H1 (cell line): ENCODE data around the gene ZFP36L2. TPM values are rescaled to one million over a fixed set of nuclear protein-coding genes. Genes with fewer than 3 reads are reported as not detected.

Source experiments
- CTCF ChIA-PET: fragments of 300-600 bp; sonication (Branson Sonifier 250); formaldehyde crosslinking; loops from one replicate; lab custom pipeline; 2021; ENCODE audit not compliant: partially characterized antibody; lab: Charles Lee
- POLR2A ChIA-PET: fragments of 300-600 bp; sonication (Branson Sonifier 250); formaldehyde crosslinking; loops from one replicate; lab custom pipeline; 2021; ENCODE audit warnings: inconsistent platforms; ENCODE audit not compliant: partially characterized antibody; lab: Charles Lee
- DNase-seq, 2 experiments: peaks; one replicate each; pipeline versions ENCODE4 v3.0.0 to v3.0.0-alpha.2; 2010 to 2022; ENCODE audit warnings: low spot score in 2 of 2, low read depth in 1 of 2, mixed read lengths in 1 of 2
- FAIRE-seq: peaks from 2 replicates; lab custom pipeline; 2011; peaks lifted over from hg19 to GRCh38; lab: Jason Lieb, UNC
- H2AFZ ChIP-seq: 2 replicates; pipeline ENCODE4 v1.8.1; 2012; ENCODE audit warnings: low read length, inconsistent platforms
- H2AK5ac ChIP-seq: 2 replicates; pipeline ENCODE4 v1.6.1; 2013; ENCODE audit warnings: low read depth, low read length
- H2BK120ac ChIP-seq: replicated peaks from 2 replicates; pipeline ENCODE3; 2013; ENCODE audit warnings: low read depth, low read length, inconsistent platforms
- H2BK12ac ChIP-seq: 2 replicates; pipeline ENCODE4 v1.6.1; 2013; ENCODE audit warnings: low read depth, low read length
- H2BK15ac ChIP-seq: 2 replicates; pipeline ENCODE4 v1.6.1; 2013; ENCODE audit warnings: low read length
- H2BK20ac ChIP-seq: 2 replicates; pipeline ENCODE4 v1.6.1; 2013; ENCODE audit warnings: low read length
- H2BK5ac ChIP-seq: 2 replicates; pipeline ENCODE4 v1.6.1; 2013; ENCODE audit warnings: low read depth, low read length
- H3K14ac ChIP-seq: 2 replicates; pipeline ENCODE4 v1.6.1; 2013; ENCODE audit warnings: inconsistent platforms; ENCODE audit not compliant: insufficient read length
- H3K18ac ChIP-seq: 2 replicates; pipeline ENCODE4 v1.6.1; 2013; ENCODE audit warnings: low read length; ENCODE audit errors: extremely low read depth
- H3K23ac ChIP-seq: 2 replicates; pipeline ENCODE4 v1.6.1; 2013; ENCODE audit warnings: inconsistent platforms; ENCODE audit not compliant: insufficient read length
- H3K23me2 ChIP-seq: 2 replicates; pipeline ENCODE4 v1.6.1; 2013; ENCODE audit warnings: low read depth, low read length
- H3K27ac ChIP-seq: 2 replicates; pipeline ENCODE4 v1.6.1; 2011; ENCODE audit warnings: low read depth, low read length, inconsistent platforms
- H3K27me3 ChIP-seq, 4 experiments: replicated peaks in 1 of 4; 1 replicate in 1 of 4; 2 replicates in 3 of 4; pipeline versions ENCODE4 v1.6.1 to v1.8.1; 2011 to 2013; ENCODE audit warnings: low read length in 3 of 4, mild to moderate bottlenecking in 3 of 4, inconsistent platforms in 2 of 4, mixed read lengths in 2 of 4, moderate library complexity in 1 of 4; ENCODE audit not compliant: control insufficient read depth in 3 of 4, insufficient read depth in 3 of 4; ENCODE audit errors: extremely low read depth in 1 of 4
- H3K36me3 ChIP-seq, 4 experiments: 2 replicates each; pipeline versions ENCODE4 v1.6.1 to v1.8.1; 2011 to 2013; ENCODE audit warnings: mild to moderate bottlenecking in 4 of 4, low read length in 3 of 4, moderate library complexity in 2 of 4, control low read depth in 1 of 4, inconsistent platforms in 1 of 4; ENCODE audit not compliant: insufficient read depth in 4 of 4, control insufficient read depth in 2 of 4
- H3K4ac ChIP-seq: replicated peaks from 2 replicates; pipeline ENCODE3; 2013; ENCODE audit warnings: low read length, low read depth, mixed read lengths, inconsistent platforms; ENCODE audit not compliant: insufficient read length
- H3K4me1 ChIP-seq, 4 experiments: replicated peaks in 1 of 4; 1 replicate in 1 of 4; 2 replicates in 3 of 4; pipeline versions ENCODE4 v1.6.1 to v1.8.1; 2011 to 2013; ENCODE audit warnings: low read length in 3 of 4, inconsistent platforms in 2 of 4, mixed read lengths in 1 of 4; ENCODE audit not compliant: insufficient read depth in 4 of 4, control insufficient read depth in 3 of 4
- H3K4me2 ChIP-seq, 2 experiments: 2 replicates each; pipeline versions ENCODE4 v1.6.1 to v1.8.1; 2011 to 2013; ENCODE audit warnings: low read depth in 2 of 2, low read length in 2 of 2, control low read depth in 1 of 2, inconsistent platforms in 1 of 2, mild to moderate bottlenecking in 1 of 2; ENCODE audit not compliant: insufficient read depth in 1 of 2
- H3K4me3 ChIP-seq, 4 experiments: fragments of 200-600, 300-600 bp in 1 of 4; sonication (generic), shearing (Covaris generic), sonication (Bioruptor Twin) in 1 of 4; 2 replicates each; pipeline versions ENCODE4 v1.5.1 to v1.8.1; 2011 to 2016; ENCODE audit warnings: low read length in 4 of 4, low read depth in 3 of 4, control low read depth in 2 of 4, inconsistent platforms in 2 of 4, mild to moderate bottlenecking in 2 of 4, mixed read lengths in 1 of 4, moderate library complexity in 1 of 4; ENCODE audit not compliant: insufficient read depth in 2 of 4; ENCODE audit errors: extremely low read depth in 1 of 4
- H3K56ac ChIP-seq: replicated peaks from 2 replicates; pipeline ENCODE3; 2013; ENCODE audit warnings: low read depth, mild to moderate bottlenecking, mixed read lengths, low read length, inconsistent platforms; ENCODE audit not compliant: insufficient read length
- H3K79me1 ChIP-seq: 2 replicates; pipeline ENCODE4 v1.6.1; 2013; ENCODE audit warnings: low read depth, low read length, control low read depth
- H3K79me2 ChIP-seq, 2 experiments: 2 replicates each; pipeline versions ENCODE4 v1.6.1 to v1.8.1; 2012 to 2013; ENCODE audit warnings: low read length in 2 of 2, mild to moderate bottlenecking in 2 of 2, inconsistent platforms in 1 of 2; ENCODE audit not compliant: insufficient read depth in 2 of 2, control insufficient read depth in 1 of 2
- H3K9ac ChIP-seq, 4 experiments: replicated peaks in 1 of 4; 1 replicate in 1 of 4; 2 replicates in 3 of 4; pipeline versions ENCODE4 v1.6.1 to v1.8.1; 2011 to 2013; ENCODE audit warnings: low read depth in 3 of 4, low read length in 3 of 4, control low read depth in 2 of 4, mild to moderate bottlenecking in 2 of 4, moderate library complexity in 2 of 4, inconsistent platforms in 1 of 4; ENCODE audit errors: extremely low read depth in 1 of 4
- H3K9me3 ChIP-seq, 2 experiments: 2 replicates each; pipeline versions ENCODE4 v1.6.1 to v1.8.1; 2012 to 2013; ENCODE audit warnings: mild to moderate bottlenecking in 2 of 2, moderate library complexity in 2 of 2, control low read depth in 1 of 2, inconsistent platforms in 1 of 2, low read depth in 1 of 2, low read length in 1 of 2, mixed read lengths in 1 of 2; ENCODE audit not compliant: insufficient read depth in 2 of 2
- H4K20me1 ChIP-seq, 2 experiments: replicated peaks in 1 of 2; 2 replicates each; pipeline versions ENCODE3 to v1.8.1; 2011 to 2013; ENCODE audit warnings: inconsistent platforms in 2 of 2, low read length in 2 of 2, mild to moderate bottlenecking in 1 of 2; ENCODE audit not compliant: insufficient read depth in 2 of 2, control insufficient read depth in 1 of 2
- H4K5ac ChIP-seq: 2 replicates; pipeline ENCODE4 v1.6.1; 2013; ENCODE audit warnings: low read length, low read depth, mixed read lengths, inconsistent platforms; ENCODE audit not compliant: insufficient read length
- H4K8ac ChIP-seq: 2 replicates; pipeline ENCODE4 v1.8.0; 2013; ENCODE audit warnings: mild to moderate bottlenecking, moderate library complexity, low read length, inconsistent platforms; ENCODE audit not compliant: insufficient read depth; ENCODE audit errors: extremely low read depth
- H4K91ac ChIP-seq: replicated peaks from 2 replicates; pipeline ENCODE3; 2013; ENCODE audit warnings: low read length, mixed read lengths, inconsistent platforms; ENCODE audit not compliant: insufficient read length
- BCL11A ChIP-seq, 2 experiments: IDR thresholded peaks; one replicate each; pipeline ENCODE4 v1.6.1; 2011; ENCODE audit warnings: low read depth in 2 of 2, low read length in 2 of 2, mild to moderate bottlenecking in 2 of 2
- CREB1 ChIP-seq: IDR thresholded peaks from 2 replicates; pipeline ENCODE4 v1.6.1; 2012; ENCODE audit warnings: inconsistent platforms
- SUZ12 ChIP-seq: fragments of 200-600 bp; sonication (generic); IDR thresholded peaks from 2 replicates; pipeline ENCODE4 v1.6.1; 2012; ENCODE audit warnings: mild to moderate bottlenecking, inconsistent platforms, low read length, moderate library complexity, mixed read lengths
- WGBS, 2 experiments: shearing (Covaris generic) in 1 of 2; methylation state at CpG; one replicate each; pipeline versions ENCODE4 v1.1.6 to v1.1.7; 2013 to 2015; ENCODE audit warnings: low lambda C conversion rate in 2 of 2, mixed read lengths in 2 of 2, inconsistent platforms in 1 of 2, low coverage in 1 of 2, missing lambda C conversion rate in 1 of 2; ENCODE audit not compliant: insufficient replicate concordance in 2 of 2, insufficient coverage in 1 of 2, insufficient read length in 1 of 2; ENCODE audit errors: extremely low coverage in 1 of 2, missing lambda C conversion rate in 1 of 2; 5-methylcytosine and 5-hydroxymethylcytosine counted together
- polyA plus RNA-seq, 7 experiments: library from polyadenylated mRNA; depleted of rRNA in 3 of 7; stranded (reverse) in 5 of 7; unstranded in 2 of 7; fragments of >200 nt in 5 of 7; fragments of 200-250 nt in 2 of 7; gene quantifications; 1 replicate in 5 of 7; 2 replicates in 1 of 7; 4 replicates in 1 of 7; pipeline versions ENCODE4 v1.2.1 to v1.2.3, GENCODE V29; 2011 to 2013; ENCODE audit warnings: missing spikeins in 2 of 7, mixed read lengths in 2 of 7
- total RNA-seq: library from RNA; stranded (reverse); fragmentation: NEBNext Ultra II Directional; extraction: Animal tissue kit (Norgen Biotek cat#: 25700); gene quantifications from 2 replicates; pipeline ENCODE4 v1.2.1, GENCODE V29; 2021

ZFP36L2 gene
- total and polyA plus RNA-seq, 2 of the 8 experiments (the other 6 are each of a cell fraction or from before 2014, with no cell fraction given) = 13.4 to 102 TPM

DNA sequence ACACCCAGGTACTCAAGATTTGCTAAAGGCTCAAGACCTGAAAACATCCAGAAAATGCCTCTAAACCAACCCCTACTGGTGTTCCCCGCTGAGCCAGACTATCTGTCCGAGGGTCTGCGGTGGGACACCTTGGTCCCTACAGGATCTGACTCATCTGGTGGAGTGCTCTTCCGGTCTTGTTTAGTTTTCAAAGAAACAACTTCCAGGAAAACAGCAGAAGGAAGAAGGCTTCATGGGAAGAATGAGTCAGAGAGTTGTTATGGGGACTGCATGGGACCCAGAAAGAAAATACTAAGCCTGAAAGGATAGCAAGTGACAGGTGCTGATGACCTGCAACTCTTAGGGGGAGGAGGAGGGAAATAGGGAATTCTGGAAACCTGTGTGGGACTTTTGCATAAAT is 41.3 kb downstream of the ZFP36L2 start:
- Histone ChIP-seq H3K9ac (no peak overlapping the region), H4K8ac (no peak overlapping the region), H3K79me2 (no peaks in the 10 kb centered on the region), H3K4ac (no peak overlapping the region), H2AFZ (no peak overlapping the region), H2AK5ac (no peak overlapping the region), H3K79me1 (no peaks in the 10 kb centered on the region), H2BK5ac (no peak overlapping the region; the same call in 1 of the 2 replicates), H3K18ac (no peak overlapping the region), H3K4me1 (peaks cover 12 to 35% (median 19%) of the 10 kb centered on the region in 4 experiments), H3K36me3 (no peaks in the 10 kb centered on the region), H3K23ac (no peak overlapping the region), H3K4me2 (no peak overlapping the region), H4K5ac (no peak overlapping the region), H4K20me1 (no peaks in the 10 kb centered on the region), H2BK20ac (no peak overlapping the region), H4K91ac (no peak overlapping the region), H3K23me2 (no peaks in the 10 kb centered on the region), H3K9me3 (no peaks in the 10 kb centered on the region), H3K27me3 (no peaks in the 10 kb centered on the region), H3K27ac (no peak overlapping the region), H3K4me3 (no peak overlapping the region), H2BK12ac (no peak overlapping the region), H3K14ac (no peak overlapping the region), H2BK15ac (no peak overlapping the region), H2BK120ac (no peak overlapping the region), H3K56ac (no peak overlapping the region)
- CTCF ChIA-PET = interaction anchor here (0.5 to 2.5 kb wide), 4 partner anchors 15 to 44 kb away, joined by 3 to 16 read pairs (median 4); no protein-coding TSS in a partner anchor
- FAIRE-seq (no peak), DNase-seq (no peak)
- TF ChIP-seq SUZ12 = no peak
- no peak for TF ChIP-seq CREB1
- no peak for TF ChIP-seq BCL11A (IDR thresholded peaks at IDR 0.05; ENCODE audit: low read depth in 2 of 2, low read length in 2 of 2)
- 93% methylated on average over 4 of the region's 4 CpGs; no CpG with 5 or more reads in 1 of the 2 experiments for WGBS, 2 experiments
- POLR2A ChIA-PET = no interaction called here
